ENCODE measurements around the gene SYT15. TPM values are rescaled to one million over a fixed set of nuclear protein-coding genes. Genes with fewer than 3 reads are reported as not detected.
"Not testable (repeated sequence)": the region's sequence is repeated elsewhere in the genome, so short reads cannot be mapped to it uniquely, and the experiment has no call there.

Gene SYT15
- total RNA-seq: 1 to 10 TPM in 2 of 3 donors, under 1 TPM in 1; 1.00 to 2.0 (median 1.1) TPM
- total RNA-seq (2013): 0.86 TPM

GRCh38 chr10:46578474-46579178 lies at the start of gene SYT15:
Gene SYT15 (plus strand): TSS chr10:46579128. CDS start chr10:46579169, 41 bp downstream.
- peak in 1 of 3 donors; percentile 22 for ATAC-seq

GRCh38 chr10:46529742-46530141 lies 49.2 kb upstream of the SYT15 start:
- 87% methylated on average over 7 of the region's 7 CpGs for whole genome bisulfite sequencing (ENCODE audit: insufficient coverage)
- H3K4me1 Mint-ChIP-seq; H3K4me3 ChIP-seq (ENCODE audit: low read length); H3K36me3 Mint-ChIP-seq; DNase-seq; H3K36me3 ChIP-seq (ENCODE audit: control insufficient read depth, insufficient read depth, low read length); H3K27ac ChIP-seq (ENCODE audit: low read length); intact Hi-C loops (cut with micrococcal nuclease); H3K27me3 Mint-ChIP-seq (ENCODE audit: low read depth in 2 of 2); ATAC-seq; H3K9me3 Mint-ChIP-seq; H3K9me3 ChIP-seq (ENCODE audit: control insufficient read depth, insufficient read depth, low read length); H3K4me1 ChIP-seq (ENCODE audit: control insufficient read depth, insufficient read depth, low read length); H3K4me3 Mint-ChIP-seq; H3K27me3 ChIP-seq (ENCODE audit: control insufficient read depth, insufficient read depth, low read length); H3K27ac Mint-ChIP-seq: not testable (repeated sequence)

More at GRCh38 chr10:46578474-46579178, at the start of gene SYT15:
- H3K27me3 ChIP-seq (ENCODE audit: control insufficient read depth, insufficient read depth, low read length); H3K9me3 ChIP-seq (ENCODE audit: control insufficient read depth, insufficient read depth, low read length); H3K4me3 Mint-ChIP-seq; H3K9me3 Mint-ChIP-seq; H3K36me3 Mint-ChIP-seq; H3K36me3 ChIP-seq (ENCODE audit: control insufficient read depth, insufficient read depth, low read length); H3K27ac Mint-ChIP-seq; H3K4me1 Mint-ChIP-seq; H3K27ac ChIP-seq (ENCODE audit: low read length); DNase-seq; H3K27me3 Mint-ChIP-seq (ENCODE audit: low read depth in 2 of 2); H3K4me3 ChIP-seq (ENCODE audit: low read length); intact Hi-C loops (cut with micrococcal nuclease); H3K4me1 ChIP-seq (ENCODE audit: control insufficient read depth, insufficient read depth, low read length): not testable (repeated sequence)
- 3% methylated on average over 21 of the region's 68 CpGs for WGBS (ENCODE audit: insufficient coverage)

GRCh38 chr10:46530249-46531186 lies 48.4 kb upstream of the SYT15 start:
- H3K27ac ChIP-seq (ENCODE audit: low read length): no peak overlapping the region
- no peaks in the 10 kb centered on the region for H3K36me3 ChIP-seq (ENCODE audit: control insufficient read depth, insufficient read depth, low read length)
- no peaks in the 10 kb centered on the region for H3K36me3 Mint-ChIP-seq
- no peak overlapping the region for H3K27ac Mint-ChIP-seq
- no peaks in the 10 kb centered on the region for H3K27me3 ChIP-seq (ENCODE audit: control insufficient read depth, insufficient read depth, low read length)
- no peaks in the 10 kb centered on the region for H3K4me1 ChIP-seq (ENCODE audit: control insufficient read depth, insufficient read depth, low read length)
- DNase-seq (no peak), ATAC-seq (no peak)
- no peak overlapping the region for H3K4me3 ChIP-seq (ENCODE audit: low read length)
- no peak overlapping the region for H3K4me3 Mint-ChIP-seq
- TF ChIP-seq CTCF (IDR thresholded peaks at IDR 0.05): no peak
- intact Hi-C loops (cut with micrococcal nuclease): no loop called here
- H3K9me3 ChIP-seq (ENCODE audit: control insufficient read depth, insufficient read depth, low read length): no peaks in the 10 kb centered on the region
- no peaks in the 10 kb centered on the region for H3K9me3 Mint-ChIP-seq
- no peaks in the 10 kb centered on the region for H3K4me1 Mint-ChIP-seq
- WGBS (ENCODE audit: insufficient coverage): 89% methylated on average over 18 of the region's 18 CpGs
- H3K27me3 Mint-ChIP-seq (ENCODE audit: low read depth in 2 of 2): no peaks in the 10 kb centered on the region

- H3K4me3 ChIP-seq (ENCODE audit: low read length); intact Hi-C loops (cut with micrococcal nuclease); ATAC-seq; H3K4me1 Mint-ChIP-seq; H3K27me3 Mint-ChIP-seq (ENCODE audit: low read depth in 2 of 2); H3K9me3 ChIP-seq (ENCODE audit: control insufficient read depth, insufficient read depth, low read length); H3K27ac ChIP-seq (ENCODE audit: low read length); H3K9me3 Mint-ChIP-seq; H3K36me3 ChIP-seq (ENCODE audit: control insufficient read depth, insufficient read depth, low read length); H3K27ac Mint-ChIP-seq; H3K36me3 Mint-ChIP-seq; H3K27me3 ChIP-seq (ENCODE audit: control insufficient read depth, insufficient read depth, low read length); H3K4me3 Mint-ChIP-seq; DNase-seq; H3K4me1 ChIP-seq (ENCODE audit: control insufficient read depth, insufficient read depth, low read length): not testable (repeated sequence)
- WGBS (ENCODE audit: insufficient coverage): no CpG with 5 or more reads among the region's 1 CpG
These were observed 46.7 kb upstream of the SYT15 start for GRCh38 chr10:46532256-46532655.

All from natural killer cell (primary cell).